ENCODE data around the gene PLSCR5. TPM values are rescaled to one million over a fixed set of nuclear protein-coding genes. Genes with fewer than 3 reads are reported as not detected.

The PLSCR5 gene
- not detected in 2 replicates for total RNA-seq (2014; rRNA removed; shearing (Covaris generic); ENCODE audit: low replicate concordance)

- no peaks in the 10 kb centered on the region for H3K36me3 ChIP-seq
- DNase-seq = no peak
- no peaks in the 10 kb centered on the region for H3K27me3 ChIP-seq
- H3K4me3 ChIP-seq = no peak within 1 kb of the TSS
- no peaks in the 10 kb centered on the region for H3K9me3 ChIP-seq
Observed at GRCh38 chr3:146605106-146605505, at the start of gene PLSCR5. PLSCR5 (minus strand) TSS chr3:146605346; CDS start chr3:146605212, 134 bp downstream.

GRCh38 chr3:146653978-146654377, 48.8 kb upstream of the PLSCR5 start:
- Histone ChIP-seq H3K27me3 (no peaks in the 10 kb centered on the region), H3K9me3 (no peaks in the 10 kb centered on the region), H3K4me3 (no peak overlapping the region), H3K36me3 (no peaks in the 10 kb centered on the region)
- no peak for DNase-seq

GRCh38 chr3:146650691-146651442, 45.7 kb upstream of the PLSCR5 start:
- no peak for DNase-seq
- Histone ChIP-seq H3K9me3 (no peaks in the 10 kb centered on the region), H3K4me3 (no peak overlapping the region), H3K27me3 (no peaks in the 10 kb centered on the region), H3K36me3 (no peaks in the 10 kb centered on the region)

GRCh38 chr3:146646261-146646660, 41.1 kb upstream of the PLSCR5 start:
- no peak for DNase-seq
- H3K9me3 ChIP-seq = no peaks in the 10 kb centered on the region
- H3K36me3 ChIP-seq = no peaks in the 10 kb centered on the region
- H3K4me3 ChIP-seq = no peak overlapping the region
- H3K27me3 ChIP-seq = no peaks in the 10 kb centered on the region

GRCh38 chr3:146640955-146641867, 36.1 kb upstream of the PLSCR5 start:
- peak; percentile 15 for DNase-seq
- no peak overlapping the region for H3K4me3 ChIP-seq
- no peaks in the 10 kb centered on the region for H3K36me3 ChIP-seq
- no peaks in the 10 kb centered on the region for H3K9me3 ChIP-seq
- H3K27me3 ChIP-seq = no peaks in the 10 kb centered on the region

GRCh38 chr3:146640361-146640760, 35.2 kb upstream of the PLSCR5 start:
- no peaks in the 10 kb centered on the region for H3K9me3 ChIP-seq
- H3K4me3 ChIP-seq = no peak overlapping the region
- H3K27me3 ChIP-seq = no peaks in the 10 kb centered on the region
- H3K36me3 ChIP-seq = no peaks in the 10 kb centered on the region
- DNase-seq = no peak

- no peak for DNase-seq
- H3K4me3 ChIP-seq = no peak overlapping the region
- H3K9me3 ChIP-seq = no peaks in the 10 kb centered on the region
- no peaks in the 10 kb centered on the region for H3K36me3 ChIP-seq
- no peaks in the 10 kb centered on the region for H3K27me3 ChIP-seq
Observed at GRCh38 chr3:146638718-146639117, 33.6 kb upstream of the PLSCR5 start.

- no peak for DNase-seq
- H3K9me3 ChIP-seq = no peaks in the 10 kb centered on the region
- H3K36me3 ChIP-seq = no peaks in the 10 kb centered on the region
- H3K27me3 ChIP-seq = no peaks in the 10 kb centered on the region
- H3K4me3 ChIP-seq = no peak overlapping the region
Observed at GRCh38 chr3:146637871-146638270, 32.7 kb upstream of the PLSCR5 start.

- no peaks in the 10 kb centered on the region for H3K27me3 ChIP-seq
- DNase-seq = no peak
- no peak overlapping the region for H3K4me3 ChIP-seq
- H3K36me3 ChIP-seq = no peaks in the 10 kb centered on the region
- no peaks in the 10 kb centered on the region for H3K9me3 ChIP-seq
Observed at GRCh38 chr3:146636881-146637280, 31.7 kb upstream of the PLSCR5 start.

GRCh38 chr3:146634346-146634745, 29.2 kb upstream of the PLSCR5 start:
- Histone ChIP-seq H3K9me3 (no peaks in the 10 kb centered on the region), H3K4me3 (no peak overlapping the region), H3K36me3 (no peaks in the 10 kb centered on the region), H3K27me3 (no peaks in the 10 kb centered on the region)
- no peak for DNase-seq

- Histone ChIP-seq H3K27me3 (no peaks in the 10 kb centered on the region), H3K9me3 (no peaks in the 10 kb centered on the region), H3K4me3 (no peak overlapping the region), H3K36me3 (no peaks in the 10 kb centered on the region)
- no peak for DNase-seq
Observed at GRCh38 chr3:146628671-146629070, 23.5 kb upstream of the PLSCR5 start.

GRCh38 chr3:146626403-146627122, 21.4 kb upstream of the PLSCR5 start:
- no peaks in the 10 kb centered on the region for H3K36me3 ChIP-seq
- no peaks in the 10 kb centered on the region for H3K27me3 ChIP-seq
- H3K4me3 ChIP-seq = no peak overlapping the region
- no peak for DNase-seq
- H3K9me3 ChIP-seq = no peaks in the 10 kb centered on the region

- Histone ChIP-seq H3K4me3 (peak overlapping the region; percentile 41), H3K27me3 (no peaks in the 10 kb centered on the region), H3K9me3 (no peaks in the 10 kb centered on the region), H3K36me3 (no peaks in the 10 kb centered on the region)
- DNase-seq = no peak
Observed at GRCh38 chr3:146625186-146625775, 20.1 kb upstream of the PLSCR5 start.

- no peaks in the 10 kb centered on the region for H3K27me3 ChIP-seq
- no peak for DNase-seq
- no peak overlapping the region for H3K4me3 ChIP-seq
- no peaks in the 10 kb centered on the region for H3K9me3 ChIP-seq
- H3K36me3 ChIP-seq = no peaks in the 10 kb centered on the region
Observed at GRCh38 chr3:146621723-146622122, 16.6 kb upstream of the PLSCR5 start.

GRCh38 chr3:146612015-146612414, 6.9 kb upstream of the PLSCR5 start:
- H3K36me3 ChIP-seq = no peaks in the 10 kb centered on the region
- no peak for DNase-seq
- no peak overlapping the region for H3K4me3 ChIP-seq
- no peaks in the 10 kb centered on the region for H3K27me3 ChIP-seq
- H3K9me3 ChIP-seq = no peaks in the 10 kb centered on the region

- no peaks in the 10 kb centered on the region for H3K36me3 ChIP-seq
- no peak overlapping the region for H3K4me3 ChIP-seq
- DNase-seq = no peak
- H3K9me3 ChIP-seq = no peaks in the 10 kb centered on the region
- H3K27me3 ChIP-seq = no peaks in the 10 kb centered on the region
Observed at GRCh38 chr3:146611096-146611495, 6.0 kb upstream of the PLSCR5 start.

GRCh38 chr3:146598535-146598934, 6.6 kb downstream of the PLSCR5 start:
- Histone ChIP-seq H3K4me3 (no peak overlapping the region), H3K36me3 (no peaks in the 10 kb centered on the region), H3K9me3 (no peaks in the 10 kb centered on the region), H3K27me3 (no peaks in the 10 kb centered on the region)
- peak; percentile 18 for DNase-seq

Measured in MG63 (cell line).